DMS79 (cell line): Measurements from ENCODE around the gene TNIP3.
"Not testable (repeated sequence)": the region's sequence is repeated elsewhere in the genome, so short reads cannot be mapped to it uniquely, and the experiment has no call there.

Experiments
- DNase-seq: peaks from one replicate; lab custom pipeline; 2025; lab: John Stamatoyannopoulos, UW

The TNIP3 gene, protein sequence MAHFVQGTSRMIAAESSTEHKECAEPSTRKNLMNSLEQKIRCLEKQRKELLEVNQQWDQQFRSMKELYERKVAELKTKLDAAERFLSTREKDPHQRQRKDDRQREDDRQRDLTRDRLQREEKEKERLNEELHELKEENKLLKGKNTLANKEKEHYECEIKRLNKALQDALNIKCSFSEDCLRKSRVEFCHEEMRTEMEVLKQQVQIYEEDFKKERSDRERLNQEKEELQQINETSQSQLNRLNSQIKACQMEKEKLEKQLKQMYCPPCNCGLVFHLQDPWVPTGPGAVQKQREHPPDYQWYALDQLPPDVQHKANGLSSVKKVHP

DNA sequence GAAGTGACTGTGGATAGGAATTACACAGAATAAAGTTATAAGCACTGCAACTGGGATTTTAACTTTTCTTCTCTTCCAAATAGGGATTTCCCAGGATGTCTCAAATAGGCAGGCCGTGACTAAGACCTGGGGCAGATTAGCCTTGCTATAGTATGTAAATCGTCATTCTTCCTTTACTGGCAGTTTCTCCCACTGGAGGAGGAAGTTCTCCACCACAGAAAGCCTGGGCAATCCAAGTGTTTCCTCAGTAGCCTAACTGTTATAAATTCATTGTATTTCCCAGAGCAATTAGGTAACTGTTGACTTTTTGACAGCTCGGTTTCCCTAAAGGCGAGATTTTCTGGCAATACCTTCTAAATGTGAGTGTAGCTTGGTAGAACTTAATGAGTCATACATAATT is at the start of gene TNIP3:
TNIP3 (minus strand) TSS at position 31 of the 400 bp plus-strand sequence. CDS start 196 bp downstream, outside the sequence.
- DNase-seq: no peak

DNA sequence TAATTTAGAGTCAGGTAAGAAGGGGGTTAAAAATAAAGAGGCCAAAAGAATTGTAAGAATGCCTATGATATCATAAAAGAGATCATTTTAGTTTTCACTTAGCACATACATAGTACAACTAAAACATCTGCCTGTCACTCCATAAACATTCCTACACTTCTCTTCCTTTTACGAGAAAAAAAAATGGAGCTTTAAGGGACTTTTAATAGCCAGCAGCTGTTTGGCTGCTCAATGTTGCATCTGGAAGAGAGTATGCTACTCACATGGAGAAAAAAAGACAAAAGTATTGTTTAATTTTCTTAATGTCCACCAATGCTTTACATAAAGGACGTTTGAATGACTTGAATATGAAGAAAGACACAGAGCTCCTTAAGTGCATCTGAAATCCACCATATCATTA is 48.7 kb upstream of the TNIP3 start:
- no peak for DNase-seq

DNA sequence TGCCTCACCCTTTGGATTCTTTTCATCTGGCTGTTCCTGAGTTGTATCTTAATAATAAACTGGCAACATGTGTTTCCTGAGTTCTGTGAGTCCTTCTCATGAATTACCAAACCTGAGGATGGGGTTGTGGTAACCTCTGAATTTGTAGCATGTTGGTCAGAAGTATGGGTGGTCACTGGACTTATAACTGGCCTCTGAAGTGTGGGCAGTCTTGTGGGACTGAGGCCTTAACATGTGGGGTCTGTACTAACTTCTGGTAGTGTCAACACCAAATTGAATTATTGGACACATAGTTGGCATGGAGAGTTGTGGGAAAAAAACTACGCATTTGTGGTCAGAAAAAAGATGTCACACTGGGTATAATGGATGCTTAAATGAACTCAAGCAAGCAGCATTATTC is 45.0 kb upstream of the TNIP3 start:
- DNase-seq: no peak

GRCh38 chr4:121208244-121209007 is 44.3 kb upstream of the TNIP3 start:
- DNase-seq: no peak

GRCh38 chr4:121205777-121206176 is 41.7 kb upstream of the TNIP3 start:
- not testable (repeated sequence) for DNase-seq

GRCh38 chr4:121200795-121201472 is 36.8 kb upstream of the TNIP3 start:
- DNase-seq: no peak

- no peak for DNase-seq
Observed at GRCh38 chr4:121199742-121200561, 35.8 kb upstream of the TNIP3 start.

GRCh38 chr4:121198251-121198650 is 34.1 kb upstream of the TNIP3 start:
- DNase-seq: no peak

GRCh38 chr4:121195649-121196048 is 31.5 kb upstream of the TNIP3 start:
- DNase-seq: no peak

DNA sequence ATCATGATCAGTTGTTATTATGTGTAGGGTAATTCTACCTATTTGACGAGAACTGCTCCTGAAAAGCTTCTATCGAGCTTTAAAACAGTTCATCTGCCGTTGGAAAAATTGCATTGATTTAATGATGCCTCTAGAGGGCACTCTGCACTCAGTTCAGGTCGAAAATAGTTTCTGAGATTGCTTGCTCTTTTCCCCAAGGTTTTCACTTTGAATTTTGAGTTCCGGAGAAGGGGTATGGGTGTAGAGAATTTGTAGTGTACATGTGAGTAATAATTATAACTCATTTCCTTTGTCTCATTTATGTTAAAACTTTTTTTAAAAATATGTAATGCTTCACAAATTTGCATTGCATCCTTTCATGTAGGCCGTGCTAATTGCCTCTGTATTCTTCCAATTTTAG is 28.4 kb upstream of the TNIP3 start:
- no peak for DNase-seq

DNA sequence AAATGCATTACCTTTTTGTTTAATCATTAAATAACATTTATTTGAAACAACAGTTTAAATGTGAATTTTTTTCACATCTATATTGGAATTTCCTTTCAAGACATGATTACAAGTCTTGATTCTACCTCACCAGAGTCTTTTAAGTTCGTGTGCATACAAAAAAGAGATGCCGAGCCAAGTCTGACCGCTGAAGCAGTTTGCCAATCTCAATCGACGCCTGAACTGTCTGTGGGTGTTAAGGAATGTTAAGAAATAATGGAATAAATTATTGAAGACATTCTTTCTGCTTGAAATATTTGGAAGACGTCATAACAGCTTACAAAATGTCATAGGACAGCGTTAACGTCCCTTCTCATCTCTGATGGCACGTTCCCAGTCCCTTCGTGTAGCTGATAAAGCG is 27.9 kb upstream of the TNIP3 start:
- no peak for DNase-seq

GRCh38 chr4:121191361-121191760 is 27.2 kb upstream of the TNIP3 start:
- DNase-seq: no peak

DNA sequence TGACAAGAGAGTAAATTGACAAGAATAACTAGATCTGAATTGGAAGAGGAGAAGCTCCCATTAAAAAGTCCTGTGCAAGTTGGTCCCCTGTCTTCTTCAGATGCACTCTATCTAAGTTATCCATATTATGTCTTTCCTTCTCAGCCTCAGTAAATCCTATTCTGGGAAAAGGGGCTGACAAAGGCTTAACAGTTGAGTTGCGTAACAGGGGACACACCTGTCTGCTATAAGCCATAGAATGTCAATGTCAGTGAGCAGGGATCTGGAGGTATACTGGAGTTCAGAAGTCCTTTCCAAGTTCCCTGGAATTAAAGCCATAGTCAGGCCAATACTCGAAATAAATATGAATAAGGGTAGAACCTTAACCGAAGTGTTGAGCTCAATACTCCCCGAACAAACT is 26.3 kb upstream of the TNIP3 start:
- DNase-seq: no peak

GRCh38 chr4:121189326-121190215 is 25.4 kb upstream of the TNIP3 start:
- no peak for DNase-seq

DNA sequence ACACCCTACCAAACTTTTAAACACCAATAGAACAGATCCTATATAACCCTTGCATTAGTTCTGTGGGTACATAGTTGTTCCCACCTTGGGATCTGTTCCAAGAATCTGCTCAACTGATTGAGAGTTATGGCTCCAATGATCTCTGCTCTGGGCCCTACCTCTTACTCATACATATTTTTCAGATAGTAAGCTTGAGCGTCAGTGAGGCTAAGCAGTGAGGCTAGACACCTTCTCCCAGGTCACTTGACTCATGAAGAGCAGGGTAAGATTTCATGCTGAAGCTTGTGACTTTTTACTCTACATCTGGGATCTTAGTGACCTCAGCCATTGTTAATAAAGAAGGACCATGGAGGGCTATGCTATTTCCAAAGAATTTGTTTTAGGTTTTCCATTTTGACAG is 23.1 kb upstream of the TNIP3 start:
- no peak for DNase-seq

- DNase-seq: no peak
Observed at GRCh38 chr4:121185960-121186359, 21.8 kb upstream of the TNIP3 start.

GRCh38 chr4:121183989-121184388 is 19.9 kb upstream of the TNIP3 start:
- no peak for DNase-seq

DNA sequence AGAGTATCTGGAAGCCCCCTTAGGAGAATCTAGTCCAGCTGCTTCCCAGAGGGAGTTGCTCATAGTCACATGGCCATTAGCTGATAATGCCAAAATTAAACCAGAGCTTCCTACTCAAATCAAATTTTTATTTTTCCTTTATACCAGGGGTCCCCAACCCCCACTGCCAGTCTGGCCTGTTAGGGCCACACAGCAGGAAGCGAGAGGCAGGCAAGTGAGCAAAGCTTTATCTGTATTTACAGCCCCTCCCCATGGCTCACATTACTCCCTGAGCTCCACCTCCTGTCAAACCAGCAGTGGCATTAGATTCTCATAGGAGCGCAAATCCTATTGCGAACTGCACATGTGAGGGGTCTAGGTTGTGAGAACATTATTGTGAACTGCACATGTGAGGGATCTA is 19.2 kb upstream of the TNIP3 start:
- no peak for DNase-seq

GRCh38 chr4:121182296-121182695 is 18.2 kb upstream of the TNIP3 start:
- DNase-seq: no peak

- no peak for DNase-seq
Observed at GRCh38 chr4:121181493-121181892, 17.4 kb upstream of the TNIP3 start.

- no peak for DNase-seq
Observed at GRCh38 chr4:121180558-121180957, 16.4 kb upstream of the TNIP3 start.
